Upper lobe of left lung (tissue), 4 donors: ENCODE data around the gene FOSL2.

Source experiments
- CTCF ChIP-seq, 6 experiments: fragments of 450-650 bp in 4 of 6; fragments of 200-600 bp in 2 of 6; sonication (generic) in 2 of 6; IDR thresholded peaks; one replicate each; pipeline ENCODE4 v1.5.1; 2016 to 2019; ENCODE audit warnings: antibody characterized with exemption in 6 of 6
- EP300 ChIP-seq, 4 donors: sonication (generic); formaldehyde crosslinking; IDR thresholded peaks; one replicate each; pipeline ENCODE4 v1.5.1; 2017; ENCODE audit warnings: antibody characterized with exemption in 4 of 4, control low read depth in 2 of 4
- POLR2A ChIP-seq, 4 donors: fragments of 450-650 bp; IDR thresholded peaks; one replicate each; pipeline ENCODE4 v1.5.1; 2016 to 2017; ENCODE audit warnings: antibody characterized with exemption in 4 of 4, mild to moderate bottlenecking in 2 of 4
- POLR2AphosphoS5 ChIP-seq, 2 donors: sonication (generic); formaldehyde crosslinking; IDR thresholded peaks; one replicate each; pipeline ENCODE4 v1.5.1; 2017; ENCODE audit warnings: antibody characterized with exemption in 2 of 2

GRCh38 chr2:28345619-28346018 lies 47.0 kb upstream of the FOSL2 start:
- no peak for TF ChIP-seq CTCF (IDR thresholded peaks at IDR 0.05)
- no peak for TF ChIP-seq EP300 (IDR thresholded peaks at IDR 0.05)
- no peak for TF ChIP-seq POLR2A (IDR thresholded peaks at IDR 0.05)
- TF ChIP-seq POLR2AphosphoS5 (IDR thresholded peaks at IDR 0.05): no peak
